Stimulated activated effector memory CD8-positive, alpha-beta T cell treated with anti-CD3 and anti-CD28 coated beads, Interleukin-12 subunit alpha, Interleukin-12 subunit beta, amount 100 ng/mL, for 72 hours (primary cell): ENCODE results near the gene EPS8L3.
A peak's percentile ranks its signal among the peaks of the same experiment; 100 is the strongest.

Experiments
- ATAC-seq: fragments of 150-1000 bp; cut with Tn5 transposase; 2 replicates; pipeline ENCODE4 v1.10.0; 2021
- DNase-seq, 2 donors: peaks; one replicate each; pipeline ENCODE4 v3.0.0; 2021 to 2022; ENCODE audit warnings: low spot score in 2 of 2
- H3K27ac Mint-ChIP-seq: one replicate; pipeline ENCODE4 v1.8.0; 2022; ENCODE audit warnings: mild to moderate bottlenecking, mixed read lengths
- H3K36me3 Mint-ChIP-seq: one replicate; pipeline ENCODE4 v1.8.0; 2022; ENCODE audit warnings: mild to moderate bottlenecking, mixed read lengths
- H3K4me1 Mint-ChIP-seq: one replicate; pipeline ENCODE4 v1.8.0; 2022; ENCODE audit warnings: mixed read lengths
- H3K4me3 Mint-ChIP-seq: one replicate; pipeline ENCODE4 v1.8.0; 2022; ENCODE audit warnings: mild to moderate bottlenecking, mixed read lengths
- H3K9me3 Mint-ChIP-seq: one replicate; pipeline ENCODE4 v1.8.0; 2022; ENCODE audit warnings: mixed read lengths

The EPS8L3 gene, protein sequence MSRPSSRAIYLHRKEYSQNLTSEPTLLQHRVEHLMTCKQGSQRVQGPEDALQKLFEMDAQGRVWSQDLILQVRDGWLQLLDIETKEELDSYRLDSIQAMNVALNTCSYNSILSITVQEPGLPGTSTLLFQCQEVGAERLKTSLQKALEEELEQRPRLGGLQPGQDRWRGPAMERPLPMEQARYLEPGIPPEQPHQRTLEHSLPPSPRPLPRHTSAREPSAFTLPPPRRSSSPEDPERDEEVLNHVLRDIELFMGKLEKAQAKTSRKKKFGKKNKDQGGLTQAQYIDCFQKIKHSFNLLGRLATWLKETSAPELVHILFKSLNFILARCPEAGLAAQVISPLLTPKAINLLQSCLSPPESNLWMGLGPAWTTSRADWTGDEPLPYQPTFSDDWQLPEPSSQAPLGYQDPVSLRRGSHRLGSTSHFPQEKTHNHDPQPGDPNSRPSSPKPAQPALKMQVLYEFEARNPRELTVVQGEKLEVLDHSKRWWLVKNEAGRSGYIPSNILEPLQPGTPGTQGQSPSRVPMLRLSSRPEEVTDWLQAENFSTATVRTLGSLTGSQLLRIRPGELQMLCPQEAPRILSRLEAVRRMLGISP

DNA sequence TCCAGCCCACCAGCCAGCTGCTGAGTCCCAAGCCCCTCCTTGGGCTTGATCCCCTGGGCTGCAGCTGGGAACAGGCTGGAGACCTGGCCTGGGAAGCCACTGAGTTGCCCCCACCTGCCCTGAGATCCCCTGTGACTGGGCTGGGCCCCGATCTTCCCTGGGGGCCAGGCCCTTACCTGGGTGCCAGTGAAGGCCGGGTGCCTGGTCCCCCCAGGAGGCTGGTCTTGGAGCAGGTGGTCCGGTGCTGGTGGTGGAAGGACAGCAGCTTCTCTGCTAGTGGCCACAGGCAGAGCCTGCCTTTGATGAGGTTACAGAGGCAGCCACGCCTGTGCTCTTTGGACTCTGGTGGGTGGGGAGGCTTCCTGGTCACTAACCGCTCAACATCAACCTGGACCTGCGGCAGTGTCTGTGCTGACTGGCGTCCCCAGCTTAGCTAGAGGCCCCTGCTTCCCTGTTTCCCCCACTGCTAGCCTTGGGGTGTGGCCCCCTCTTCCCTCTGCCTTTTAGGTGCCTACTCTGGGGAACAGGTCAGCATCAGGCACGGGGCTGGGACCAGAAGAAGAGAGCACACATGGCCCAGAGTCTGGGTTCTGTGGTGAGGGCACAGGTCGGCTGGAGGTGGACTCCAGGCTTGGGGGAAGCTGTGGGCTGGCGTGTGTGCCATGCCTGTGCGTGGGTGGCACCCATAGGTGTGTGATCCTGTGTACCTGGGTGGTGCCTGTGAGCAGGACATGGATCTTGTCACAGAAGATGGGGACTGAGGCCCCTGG is at the start of gene EPS8L3:
TSS of gene EPS8L3 (minus strand) at position 278 of the 770 bp plus-strand sequence. CDS start 2,174 bp downstream, outside the sequence.
- Mint-ChIP-seq H3K36me3 (no peaks in the 10 kb centered on the region), H3K4me3 (no peak within 1 kb of the TSS), H3K4me1 (peaks cover 4% of the 10 kb centered on the region), H3K9me3 (no peaks in the 10 kb centered on the region), H3K27ac (peak within 1 kb of the TSS; percentile 17)
- DNase-seq: no peak
- ATAC-seq: no peak

DNA sequence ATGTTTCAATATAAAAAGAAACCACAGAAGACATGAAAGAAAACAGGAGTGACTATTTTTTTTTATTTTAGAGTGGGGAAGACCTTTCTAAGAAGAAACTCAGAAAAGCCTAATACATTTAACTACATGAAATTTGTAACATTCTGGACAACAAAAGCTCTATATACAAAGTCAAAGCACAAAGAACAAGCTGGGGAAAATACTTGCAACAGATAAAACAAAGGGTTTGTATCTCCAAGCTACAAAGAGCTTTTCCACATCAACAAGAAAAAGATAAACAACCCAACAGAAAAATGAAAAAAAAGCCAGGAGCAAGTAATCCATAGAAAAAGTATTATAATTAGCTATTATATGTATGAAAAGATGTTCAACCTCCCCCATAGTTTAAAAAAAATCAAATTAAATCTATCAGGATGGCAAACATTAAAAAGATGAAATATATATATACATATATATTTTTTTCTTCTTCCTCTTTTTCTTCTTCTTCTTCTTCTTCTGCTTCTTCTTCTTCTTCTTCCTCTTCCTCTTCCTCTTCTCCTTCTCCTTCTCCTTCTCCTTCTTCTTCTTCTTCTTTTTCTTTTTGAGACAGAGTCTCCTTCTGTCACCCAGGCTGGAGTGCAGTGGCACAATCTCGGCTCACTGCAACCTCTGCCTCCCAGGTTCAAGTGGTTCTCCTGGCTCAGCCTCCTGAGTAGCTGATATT is 49.1 kb upstream of the EPS8L3 start:
- DNase-seq (no peak), ATAC-seq (no peak)
- H3K36me3 Mint-ChIP-seq: no peaks in the 10 kb centered on the region
- no peak overlapping the region for H3K27ac Mint-ChIP-seq
- peaks cover 12% of the 10 kb centered on the region for H3K4me1 Mint-ChIP-seq
- H3K4me3 Mint-ChIP-seq: no peak overlapping the region
- peaks cover 3% of the 10 kb centered on the region for H3K9me3 Mint-ChIP-seq

DNA sequence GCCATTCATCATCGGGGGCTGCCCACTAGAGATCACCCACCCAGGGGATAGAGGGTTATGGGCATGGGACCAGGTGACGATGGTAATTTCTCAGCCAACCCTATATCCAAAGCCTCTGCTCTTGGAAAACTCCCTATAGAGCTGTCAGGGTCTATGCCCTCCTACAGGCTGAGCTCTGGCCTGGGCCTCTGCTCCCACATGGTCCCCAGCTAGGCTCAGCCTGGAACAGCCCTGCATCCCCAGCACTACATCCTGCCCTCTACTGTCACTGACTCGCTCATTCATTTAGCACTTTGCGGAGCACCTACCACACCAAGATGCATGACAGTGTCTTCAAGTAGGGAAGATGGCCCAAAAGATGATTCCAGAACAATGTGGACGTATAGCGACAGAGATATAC is 45.0 kb upstream of the EPS8L3 start:
- Mint-ChIP-seq H3K4me3 (no peak overlapping the region), H3K36me3 (no peaks in the 10 kb centered on the region), H3K4me1 (peaks cover 22% of the 10 kb centered on the region), H3K9me3 (no peaks in the 10 kb centered on the region), H3K27ac (no peak overlapping the region)
- DNase-seq (no peak), ATAC-seq (no peak)

DNA sequence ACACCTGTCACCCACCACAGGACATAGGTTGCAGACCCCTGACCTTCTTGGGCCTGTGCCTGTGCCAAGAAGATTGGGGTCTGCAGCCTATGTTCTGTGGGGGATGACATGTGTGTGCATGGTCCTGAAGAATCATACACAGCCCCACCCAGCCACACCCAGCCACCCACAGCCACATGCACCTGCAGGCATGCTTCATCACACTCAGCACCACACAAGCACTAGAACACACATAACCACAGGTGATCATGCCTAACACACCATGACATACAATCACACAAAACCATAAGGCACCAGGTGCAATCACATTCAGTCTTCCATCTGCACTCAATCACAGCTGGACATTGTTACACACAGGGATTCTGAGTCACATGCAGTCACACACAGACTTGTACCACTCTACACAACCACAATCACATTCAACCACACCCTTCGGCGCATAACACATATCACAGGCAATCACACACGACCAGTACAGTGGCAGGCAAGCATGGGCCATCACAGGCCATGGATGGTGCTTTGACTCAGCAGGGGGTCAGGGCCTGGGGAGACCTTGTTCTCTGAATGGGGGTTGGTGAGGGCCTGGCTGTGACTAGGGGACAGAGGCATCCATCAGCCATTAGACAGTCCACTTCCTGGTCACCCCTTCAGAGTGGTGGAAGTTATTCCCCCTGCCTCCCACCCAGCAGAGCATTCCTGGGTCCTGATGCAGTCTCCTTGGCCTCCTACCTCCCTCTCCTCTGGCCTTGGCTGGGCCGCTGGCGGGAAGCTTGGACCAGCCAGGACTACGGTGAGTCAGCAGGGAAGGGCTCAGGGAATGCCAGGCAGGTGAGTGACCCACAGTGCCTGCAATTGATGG is 44.3 kb upstream of the EPS8L3 start:
- Mint-ChIP-seq H3K4me3 (no peak overlapping the region), H3K36me3 (no peaks in the 10 kb centered on the region), H3K4me1 (peaks cover 28% of the 10 kb centered on the region), H3K9me3 (no peaks in the 10 kb centered on the region), H3K27ac (peak overlapping the region; percentile 80)
- DNase-seq: no peak
- peak; percentile 67 for ATAC-seq

DNA sequence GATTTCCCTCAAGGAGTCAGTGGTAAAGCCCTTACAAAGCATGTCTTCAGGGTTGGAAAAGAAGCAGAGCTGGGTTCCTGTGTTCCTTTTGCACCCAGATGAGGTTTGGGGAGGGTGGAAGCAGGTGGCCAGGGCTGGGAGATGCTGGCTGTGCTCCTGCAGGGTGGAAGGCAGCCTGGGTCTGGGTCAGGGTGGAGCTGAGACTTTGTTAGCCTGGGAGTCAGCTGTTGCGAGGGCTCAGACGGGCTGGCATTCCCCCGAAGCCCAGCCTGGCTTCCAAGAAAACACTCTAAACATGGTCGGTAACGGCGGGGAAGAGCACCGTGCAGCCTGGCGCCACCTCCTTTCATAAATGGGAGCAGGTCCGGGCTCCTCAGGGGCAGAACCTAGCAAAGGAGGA is 43.7 kb upstream of the EPS8L3 start:
- no peak for ATAC-seq
- H3K4me3 Mint-ChIP-seq: no peak overlapping the region
- no peaks in the 10 kb centered on the region for H3K9me3 Mint-ChIP-seq
- H3K4me1 Mint-ChIP-seq: peaks cover 35% of the 10 kb centered on the region
- H3K27ac Mint-ChIP-seq: peak overlapping the region; percentile 80
- H3K36me3 Mint-ChIP-seq: peaks cover 2% of the 10 kb centered on the region
- no peak for DNase-seq

DNA sequence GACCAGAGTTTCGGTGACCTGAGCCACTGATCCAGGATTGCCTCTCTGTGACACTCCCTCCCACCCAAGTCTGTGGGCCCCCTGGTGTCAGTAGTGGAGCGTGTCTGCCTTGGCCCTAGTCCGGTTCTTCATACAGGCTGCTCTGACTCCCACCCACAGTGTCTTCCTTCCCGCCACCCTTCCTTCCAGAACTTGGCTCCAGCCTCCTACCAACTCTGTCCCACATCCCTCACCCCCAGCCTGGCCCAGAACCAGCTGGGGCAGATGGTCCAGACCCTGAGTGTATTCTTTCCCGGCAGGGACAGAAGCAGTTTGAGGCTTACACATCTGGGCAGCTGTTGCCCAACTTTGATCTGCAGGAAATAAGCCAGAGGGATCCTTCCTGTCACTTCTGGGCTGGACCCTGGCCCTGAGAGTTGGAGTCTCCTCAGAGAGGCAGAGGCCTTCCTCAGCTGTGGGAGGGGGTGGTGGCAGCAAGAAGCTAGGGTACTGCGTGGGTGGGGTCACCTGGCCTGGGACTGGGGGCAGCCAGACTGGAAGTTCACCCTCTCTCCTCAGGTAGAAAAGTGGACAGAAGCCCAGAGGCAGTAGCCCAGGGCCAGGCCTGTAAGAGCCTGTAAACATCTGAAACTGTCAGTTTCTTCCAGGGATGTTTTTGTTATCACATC is 43.1 kb upstream of the EPS8L3 start:
- peak overlapping the region; percentile 80 for H3K27ac Mint-ChIP-seq
- DNase-seq (no peak), ATAC-seq (no peak)
- peaks cover 40% of the 10 kb centered on the region for H3K4me1 Mint-ChIP-seq
- H3K4me3 Mint-ChIP-seq: no peak overlapping the region
- no peaks in the 10 kb centered on the region for H3K9me3 Mint-ChIP-seq
- peaks cover 7% of the 10 kb centered on the region for H3K36me3 Mint-ChIP-seq

DNA sequence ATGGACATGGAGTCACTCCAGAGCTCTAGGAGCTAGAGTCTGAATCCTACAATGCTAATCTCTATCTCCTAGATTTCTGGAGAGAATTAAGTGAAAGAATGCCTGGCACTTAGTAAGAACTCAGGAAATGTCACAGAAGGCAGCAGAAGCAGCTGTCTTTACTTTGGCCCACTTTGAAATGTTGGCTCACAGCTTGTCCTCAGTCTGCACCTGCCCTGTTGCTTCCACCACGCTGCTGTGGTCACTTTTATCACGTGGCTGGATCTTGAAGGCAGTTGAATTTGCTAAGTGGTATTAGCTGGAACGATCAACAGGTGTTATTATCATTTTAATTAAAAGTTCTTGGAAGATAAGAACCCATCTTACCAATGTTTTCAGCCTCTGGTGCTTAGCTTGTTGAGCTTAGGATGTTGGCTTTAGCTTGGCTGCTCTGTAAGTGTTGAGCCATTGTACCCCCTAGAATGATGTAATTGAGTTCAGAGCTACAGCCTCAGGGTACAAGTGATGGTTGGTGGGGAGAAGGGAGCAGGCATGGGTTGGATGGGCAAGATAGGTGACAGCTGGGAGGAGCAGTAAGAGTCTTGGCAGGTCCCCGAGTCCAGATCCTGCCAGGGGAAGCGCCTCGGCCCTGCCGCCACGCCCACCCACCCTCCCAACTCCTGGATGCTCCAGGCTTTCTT is 41.9 kb upstream of the EPS8L3 start:
- H3K27ac Mint-ChIP-seq: peak overlapping the region; percentile 40
- no peak overlapping the region for H3K4me3 Mint-ChIP-seq
- no peak for ATAC-seq
- H3K4me1 Mint-ChIP-seq: peaks cover 53% of the 10 kb centered on the region
- H3K9me3 Mint-ChIP-seq: no peaks in the 10 kb centered on the region
- no peak for DNase-seq
- H3K36me3 Mint-ChIP-seq: peaks cover 12% of the 10 kb centered on the region

DNA sequence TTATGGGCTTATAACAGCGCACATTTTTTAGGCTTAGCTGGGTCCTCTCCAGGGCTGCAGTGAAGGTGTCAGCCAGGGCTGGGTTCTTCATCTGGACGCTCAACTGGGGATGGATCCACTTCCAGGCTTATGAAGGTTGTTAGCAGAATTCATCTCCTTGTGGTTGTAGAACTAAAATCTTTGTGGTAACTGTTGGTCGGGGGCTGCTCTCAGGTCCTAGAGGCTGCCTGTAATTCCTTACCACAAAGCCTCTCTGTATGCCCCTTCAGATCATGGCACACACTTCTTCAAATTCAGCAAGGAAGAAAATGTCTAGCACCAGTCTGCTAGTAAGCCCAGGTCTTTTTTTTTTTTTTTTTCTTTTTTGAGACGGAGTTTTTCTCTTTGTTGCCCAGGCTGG is 40.9 kb upstream of the EPS8L3 start:
- ATAC-seq: no peak
- Mint-ChIP-seq H3K27ac (peak overlapping the region; percentile 95), H3K9me3 (no peaks in the 10 kb centered on the region), H3K4me3 (no peak overlapping the region), H3K4me1 (peaks cover 58% of the 10 kb centered on the region), H3K36me3 (peaks cover 12% of the 10 kb centered on the region)
- no peak for DNase-seq

DNA sequence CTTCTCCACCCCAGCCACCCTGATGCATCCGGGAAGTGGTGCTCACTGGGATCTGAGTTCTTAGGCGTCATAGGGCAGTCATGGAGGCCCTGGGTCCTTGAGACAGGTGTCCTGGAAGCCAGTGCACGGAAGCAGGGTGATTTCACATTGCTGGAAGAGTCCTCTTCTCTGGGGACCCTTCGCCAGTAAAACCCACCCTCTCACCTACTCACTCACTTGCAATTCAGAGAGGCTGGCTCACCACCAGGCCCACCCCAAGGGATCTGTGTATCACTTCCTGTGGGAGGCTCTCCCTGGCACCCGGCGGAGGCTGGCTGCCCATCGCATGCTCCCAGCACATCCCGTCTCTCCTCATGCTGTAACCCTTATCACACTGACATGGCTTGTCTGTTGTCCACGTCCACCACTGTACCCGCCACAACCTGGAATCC is 40.2 kb upstream of the EPS8L3 start:
- no peaks in the 10 kb centered on the region for H3K9me3 Mint-ChIP-seq
- no peak for ATAC-seq
- DNase-seq: no peak
- peaks cover 12% of the 10 kb centered on the region for H3K36me3 Mint-ChIP-seq
- H3K27ac Mint-ChIP-seq: peak overlapping the region; percentile 95
- H3K4me3 Mint-ChIP-seq: peak overlapping the region; percentile 68
- H3K4me1 Mint-ChIP-seq: peaks cover 63% of the 10 kb centered on the region

DNA sequence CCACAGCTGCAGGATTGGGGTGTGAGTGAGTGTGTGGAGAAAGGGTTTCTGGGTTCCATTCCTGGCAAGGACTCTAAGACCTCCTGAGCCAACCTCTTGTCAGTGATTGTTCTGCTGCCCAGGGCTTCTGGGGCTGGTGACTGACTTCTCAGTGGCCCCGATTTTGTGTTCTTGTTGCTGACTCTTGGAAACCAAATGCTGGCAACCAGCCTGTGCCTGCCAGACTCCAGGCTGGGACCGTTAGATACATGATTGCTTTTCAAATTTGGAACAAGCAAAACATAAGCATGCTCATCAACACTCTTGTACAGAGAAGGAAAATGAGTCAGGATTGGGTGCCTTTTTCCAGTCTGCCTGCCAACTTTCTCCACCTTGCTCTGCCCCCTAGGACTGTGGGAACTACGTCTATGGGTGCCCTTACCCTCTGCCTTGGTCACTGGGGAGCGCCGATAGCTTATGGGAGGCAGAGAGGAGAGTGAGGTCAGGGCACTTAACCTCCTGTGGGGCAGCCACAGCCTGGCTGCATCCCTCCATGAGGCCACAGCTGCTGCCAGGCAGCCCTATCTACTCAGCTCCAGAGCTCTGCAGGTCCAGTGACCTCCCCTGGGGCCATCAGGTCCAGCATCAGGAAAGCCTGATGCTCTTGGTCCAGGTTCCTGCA is 39.3 kb upstream of the EPS8L3 start:
- H3K27ac Mint-ChIP-seq: peak overlapping the region; percentile 95
- H3K4me1 Mint-ChIP-seq: peaks cover 67% of the 10 kb centered on the region
- no peaks in the 10 kb centered on the region for H3K9me3 Mint-ChIP-seq
- ATAC-seq: peak; percentile 6
- no peak for DNase-seq
- peaks cover 12% of the 10 kb centered on the region for H3K36me3 Mint-ChIP-seq
- peak overlapping the region; percentile 68 for H3K4me3 Mint-ChIP-seq

DNA sequence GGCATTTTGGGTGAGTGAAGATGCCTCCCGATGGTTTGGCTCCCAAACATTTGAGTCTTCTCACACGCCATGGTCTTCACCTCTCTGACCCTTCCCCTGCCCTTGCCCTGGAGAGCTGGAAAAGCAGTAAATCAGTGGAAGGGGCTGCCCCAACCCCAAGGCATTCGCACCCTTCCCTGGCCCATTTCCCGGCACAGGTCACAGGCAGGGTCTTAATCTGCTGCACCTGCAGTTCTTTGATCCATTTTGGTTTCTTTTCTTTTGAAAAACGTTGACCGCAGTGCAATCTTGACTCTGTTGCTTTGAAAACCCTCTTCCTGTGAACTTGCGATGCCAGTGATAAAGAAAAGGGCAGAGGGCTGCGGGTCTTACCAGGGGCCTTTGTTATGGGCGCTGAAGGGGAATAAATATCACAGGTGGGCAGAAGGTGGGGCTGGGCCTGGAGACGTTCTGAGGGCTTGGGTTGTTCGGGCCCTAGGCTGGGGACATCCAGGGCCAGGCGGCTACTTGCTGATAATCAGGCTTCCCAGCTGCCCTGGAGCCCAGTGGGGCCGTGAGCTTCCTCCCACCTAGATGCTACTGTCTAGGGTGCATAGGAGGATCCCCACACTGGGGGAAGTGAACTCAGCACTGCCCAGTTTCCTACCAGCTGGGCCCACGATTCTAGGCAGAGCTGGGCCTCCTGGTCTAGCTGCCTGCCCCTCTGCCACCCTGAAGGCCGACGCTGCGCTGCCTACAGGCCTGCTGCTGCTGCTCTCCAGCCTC is 38.6 kb upstream of the EPS8L3 start:
- ATAC-seq: peak; percentile 82
- peak overlapping the region; percentile 95 for H3K27ac Mint-ChIP-seq
- H3K4me1 Mint-ChIP-seq: peaks cover 75% of the 10 kb centered on the region
- H3K9me3 Mint-ChIP-seq: no peaks in the 10 kb centered on the region
- peak overlapping the region; percentile 68 for H3K4me3 Mint-ChIP-seq
- DNase-seq: peak in 1 of 2 donors; percentile 75
- H3K36me3 Mint-ChIP-seq: peaks cover 12% of the 10 kb centered on the region

DNA sequence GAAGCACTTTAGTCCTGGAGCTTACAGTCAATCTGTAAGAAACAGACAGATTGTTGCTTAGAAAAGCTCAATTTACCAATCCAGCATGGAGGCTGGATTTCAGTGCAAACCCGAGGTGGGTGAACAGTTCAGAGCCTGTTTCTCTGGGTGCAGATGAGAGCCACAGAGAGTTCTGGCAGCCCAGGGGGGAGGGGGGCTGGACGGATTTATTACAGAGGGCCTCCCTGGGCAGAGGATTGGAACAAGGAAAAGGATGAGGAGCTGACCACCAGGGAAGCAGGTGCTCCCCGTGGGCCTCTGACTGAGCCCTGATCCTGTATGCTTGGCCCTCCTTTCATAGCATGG is 38.0 kb upstream of the EPS8L3 start:
- peak overlapping the region; percentile 68 for H3K4me3 Mint-ChIP-seq
- peaks cover 75% of the 10 kb centered on the region for H3K4me1 Mint-ChIP-seq
- peak overlapping the region; percentile 95 for H3K27ac Mint-ChIP-seq
- DNase-seq (peak in 1 of 2 donors; percentile 68), ATAC-seq (peak; percentile 17)
- no peaks in the 10 kb centered on the region for H3K9me3 Mint-ChIP-seq
- H3K36me3 Mint-ChIP-seq: peaks cover 12% of the 10 kb centered on the region
